Urinary bladder (tissue), 4 donors: ENCODE results near the gene DBNL. TPM values are rescaled to one million over a fixed set of nuclear protein-coding genes. Genes with fewer than 3 reads are reported as not detected.

Source experiments
- DNase-seq: peaks from one replicate; pipeline ENCODE4 v3.0.0-alpha.2; 2015; ENCODE audit errors: extremely low spot score
- H3K27ac ChIP-seq: one replicate; pipeline ENCODE4 v1.5.1; 2013; ENCODE audit warnings: low read depth, mild to moderate bottlenecking, moderate library complexity
- H3K36me3 ChIP-seq: one replicate; pipeline ENCODE4 v1.6.1; 2013; ENCODE audit warnings: mild to moderate bottlenecking, moderate library complexity; ENCODE audit not compliant: insufficient read depth
- H3K4me1 ChIP-seq: one replicate; pipeline ENCODE4 v1.6.1; 2013; ENCODE audit warnings: mild to moderate bottlenecking, moderate library complexity; ENCODE audit not compliant: insufficient read depth
- H3K4me3 ChIP-seq: one replicate; pipeline ENCODE4 v1.5.1; 2013; ENCODE audit warnings: low read depth, low read length
- WGBS: extraction: QIAGEN DNeasy Blood & Tissue Kit; methylation state at CpG from one replicate; pipeline ENCODE4 v1.1.7; 2013; 5-methylcytosine and 5-hydroxymethylcytosine counted together
- polyA plus RNA-seq: library from polyadenylated mRNA; stranded (reverse); fragments of 200-250 nt; gene quantifications from one replicate; pipeline ENCODE4 v1.2.3, GENCODE V29; 2013
- total RNA-seq: library from RNA; depleted of rRNA; stranded (reverse); fragments of >200 nt; gene quantifications from one replicate; pipeline ENCODE4 v1.2.3, GENCODE V29; 2014
- donor health status: healthy with polysubstance abuse.
- donor health status: healthy.

The DBNL gene
- total and polyA plus RNA-seq, 2 donors, result 56.0 to 111 TPM

GRCh38 chr7:44106311-44107065, 62.0 kb downstream of the DBNL start:
- DNase-seq, result no peak
- no peaks in the 10 kb centered on the region for H3K4me1 ChIP-seq
- WGBS, result 91% methylated on average over 10 of the region's 10 CpGs
- no peaks in the 10 kb centered on the region for H3K36me3 ChIP-seq
- H3K27ac ChIP-seq, result no peak overlapping the region
- no peak overlapping the region for H3K4me3 ChIP-seq

DNA sequence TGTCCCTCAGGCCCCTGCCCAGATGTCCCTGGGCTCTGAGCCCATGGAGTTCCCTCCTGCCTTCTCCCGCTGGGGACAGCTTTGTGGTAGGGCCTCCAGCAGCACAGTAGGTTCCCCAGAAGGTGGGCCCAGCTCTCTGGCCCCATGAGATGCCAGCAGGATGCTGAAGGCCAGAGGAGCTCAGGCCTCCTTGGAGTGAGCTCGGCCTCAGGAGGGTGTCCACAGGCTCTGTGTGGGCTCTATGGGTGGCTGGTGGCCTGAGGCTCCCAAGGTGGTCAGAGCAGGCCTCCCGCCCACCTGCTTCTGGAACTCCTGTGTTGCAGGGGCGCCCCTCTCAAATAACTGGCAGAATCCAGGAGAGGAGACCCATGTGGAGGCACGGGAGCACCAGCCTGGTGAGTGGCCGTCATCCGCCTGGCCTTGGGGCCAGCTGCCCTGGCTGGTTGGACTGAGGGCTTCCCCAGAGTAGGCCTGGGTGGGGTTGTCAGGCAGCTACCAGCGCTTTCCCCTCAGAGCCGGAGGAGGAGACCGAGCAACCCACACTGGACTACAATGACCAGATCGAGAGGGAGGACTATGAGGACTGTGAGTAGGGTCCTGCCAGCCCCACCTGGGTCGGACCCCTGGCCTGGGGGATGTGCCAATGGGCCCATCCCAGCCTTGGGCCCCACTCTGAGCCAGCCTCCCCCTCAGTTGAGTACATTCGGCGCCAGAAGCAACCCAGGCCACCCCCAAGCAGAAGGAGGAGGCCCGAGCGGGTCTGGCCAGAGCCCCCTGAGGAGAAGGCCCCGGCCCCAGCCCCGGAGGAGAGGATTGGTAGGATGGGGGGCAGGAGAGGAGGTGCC, 62.8 kb downstream of the DBNL start:
- H3K4me1 ChIP-seq, result no peaks in the 10 kb centered on the region
- 89% methylated on average over 18 of the region's 18 CpGs for WGBS
- no peaks in the 10 kb centered on the region for H3K36me3 ChIP-seq
- H3K4me3 ChIP-seq, result no peak overlapping the region
- no peak for DNase-seq
- H3K27ac ChIP-seq, result no peak overlapping the region

GRCh38 chr7:44107961-44108767, 63.7 kb downstream of the DBNL start:
- Histone ChIP-seq H3K4me3 (no peak overlapping the region), H3K27ac (no peak overlapping the region), H3K36me3 (no peaks in the 10 kb centered on the region), H3K4me1 (no peaks in the 10 kb centered on the region)
- no peak for DNase-seq
- 88% methylated on average over 21 of the region's 21 CpGs for WGBS

DNA sequence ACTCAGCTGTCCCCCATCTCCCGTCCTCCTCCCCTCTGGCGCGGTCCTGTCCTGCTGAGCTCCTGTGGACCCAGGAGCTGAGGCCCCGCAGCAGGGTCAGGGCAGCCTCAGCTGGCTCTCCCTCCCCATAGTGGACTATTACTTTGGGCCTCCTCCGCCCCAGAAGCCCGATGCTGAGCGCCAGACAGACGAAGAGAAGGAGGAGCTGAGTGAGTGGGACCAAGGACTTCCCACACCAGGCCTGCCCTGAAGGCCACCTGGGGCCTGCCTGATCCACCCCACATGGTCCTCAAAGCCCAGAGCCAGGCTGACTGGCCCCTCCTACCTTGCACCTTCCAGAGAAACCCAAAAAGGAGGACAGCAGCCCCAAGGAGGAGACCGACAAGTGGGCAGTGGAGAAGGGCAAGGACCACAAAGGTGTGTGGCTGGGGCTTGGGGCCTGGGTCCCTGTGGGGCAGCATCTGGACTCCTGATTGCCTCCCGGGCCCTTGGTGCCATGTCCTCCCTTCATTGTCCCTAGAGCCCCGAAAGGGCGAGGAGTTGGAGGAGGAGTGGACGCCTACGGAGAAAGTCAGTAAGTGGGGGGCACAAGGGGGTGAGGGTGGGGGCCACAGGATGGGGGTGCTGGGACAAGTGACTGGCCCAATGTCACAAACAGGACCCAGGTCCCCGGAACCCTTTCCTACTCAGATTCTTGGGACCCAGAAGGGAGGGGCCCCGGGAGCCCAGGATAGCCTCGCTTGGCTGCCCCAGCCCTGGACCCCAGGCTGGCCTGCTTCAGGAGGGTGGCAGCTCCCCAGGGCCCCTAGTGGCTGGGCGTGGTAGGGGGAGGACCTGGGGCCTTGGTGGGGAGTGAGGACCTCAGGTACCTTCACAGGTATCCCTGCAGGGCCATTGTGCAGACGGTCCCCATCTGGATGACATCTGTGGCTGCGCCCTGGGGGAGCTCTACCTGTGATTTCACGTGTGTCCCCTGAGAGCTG, 64.6 kb downstream of the DBNL start:
- WGBS, result 86% methylated on average over 21 of the region's 21 CpGs
- H3K36me3 ChIP-seq, result no peaks in the 10 kb centered on the region
- no peak for DNase-seq
- H3K4me3 ChIP-seq, result no peak overlapping the region
- no peak overlapping the region for H3K27ac ChIP-seq
- H3K4me1 ChIP-seq, result no peaks in the 10 kb centered on the region

DNA sequence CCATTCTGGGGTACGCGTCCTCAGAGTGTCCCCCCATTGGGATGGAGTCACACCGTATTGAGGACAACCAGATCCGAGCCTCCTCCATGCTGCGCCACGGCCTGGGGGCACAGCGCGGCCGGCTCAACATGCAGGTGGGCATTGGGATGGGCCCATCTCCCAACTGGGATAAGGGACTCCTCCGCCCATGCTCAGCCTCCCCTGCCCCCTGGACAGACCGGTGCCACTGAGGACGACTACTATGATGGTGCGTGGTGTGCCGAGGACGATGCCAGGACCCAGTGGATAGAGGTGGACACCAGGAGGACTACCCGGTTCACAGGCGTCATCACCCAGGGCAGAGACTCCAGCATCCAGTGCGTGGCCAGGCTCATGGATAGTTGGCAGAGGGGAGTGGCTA, 65.5 kb downstream of the DBNL start:
- DNase-seq, result no peak
- H3K36me3 ChIP-seq, result no peaks in the 10 kb centered on the region
- no peak overlapping the region for H3K27ac ChIP-seq
- WGBS, result 94% methylated on average over 18 of the region's 18 CpGs
- H3K4me3 ChIP-seq, result no peak overlapping the region
- H3K4me1 ChIP-seq, result no peaks in the 10 kb centered on the region

DNA sequence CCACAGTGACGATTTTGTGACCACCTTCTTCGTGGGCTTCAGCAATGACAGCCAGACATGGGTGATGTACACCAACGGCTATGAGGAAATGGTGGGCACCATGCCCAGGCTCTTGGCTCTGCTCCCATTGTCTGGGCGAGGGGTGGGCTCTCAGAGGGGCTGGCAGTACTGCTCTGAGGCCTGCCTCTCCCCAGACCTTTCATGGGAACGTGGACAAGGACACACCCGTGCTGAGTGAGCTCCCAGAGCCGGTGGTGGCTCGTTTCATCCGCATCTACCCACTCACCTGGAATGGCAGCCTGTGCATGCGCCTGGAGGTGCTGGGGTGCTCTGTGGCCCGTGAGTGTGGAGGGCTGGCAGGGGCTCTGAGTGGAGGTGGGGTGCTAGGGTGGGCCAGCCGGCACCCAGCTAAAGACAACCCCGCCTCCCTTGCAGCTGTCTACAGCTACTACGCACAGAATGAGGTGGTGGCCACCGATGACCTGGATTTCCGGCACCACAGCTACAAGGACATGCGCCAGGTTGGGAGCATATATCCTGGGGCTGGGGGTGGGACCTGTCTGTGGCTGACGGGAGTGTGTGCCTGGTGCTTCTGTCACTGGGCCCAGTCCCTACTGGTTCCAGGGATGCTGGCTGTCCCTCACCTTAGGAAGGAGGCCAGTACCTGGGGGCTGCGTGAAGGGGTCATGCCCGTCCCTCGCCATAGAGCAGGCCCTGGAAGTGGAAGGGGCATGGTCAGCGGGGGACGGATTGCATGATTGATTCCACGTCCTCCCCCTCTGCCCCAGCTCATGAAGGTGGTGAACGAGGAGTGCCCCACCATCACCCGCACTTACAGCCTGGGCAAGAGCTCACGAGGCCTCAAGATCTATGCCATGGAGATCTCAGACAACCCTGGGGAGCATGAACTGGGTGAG, 66.5 kb downstream of the DBNL start:
- Histone ChIP-seq H3K4me3 (no peak overlapping the region), H3K27ac (no peak overlapping the region), H3K4me1 (no peaks in the 10 kb centered on the region), H3K36me3 (no peaks in the 10 kb centered on the region)
- 74% methylated on average over 27 of the region's 27 CpGs for WGBS
- DNase-seq, result no peak

Other genes starting within 250 kb of the DBNL start
- 29.9 TPM for gene MRPS24, start 175.2 kb upstream of the DBNL start, total RNA-seq
- 125 TPM for gene MRPS24, start 175.2 kb upstream of the DBNL start, polyA plus RNA-seq
- gene URGCP, start 138.1 kb upstream of the DBNL start, total RNA-seq, result 24.1 TPM
- 26.2 TPM for gene URGCP, start 138.1 kb upstream of the DBNL start, polyA plus RNA-seq
- 12.7 TPM for gene UBE2D4, start 118.3 kb upstream of the DBNL start, total RNA-seq
- 23.5 TPM for gene UBE2D4, start 118.3 kb upstream of the DBNL start, polyA plus RNA-seq
- not detected for gene SPDYE1, start 46.8 kb upstream of the DBNL start, total RNA-seq
- not detected for gene SPDYE1, start 46.8 kb upstream of the DBNL start, polyA plus RNA-seq
- 3.1 TPM for gene PGAM2, start 20.9 kb downstream of the DBNL start, total RNA-seq
- gene PGAM2, start 20.9 kb downstream of the DBNL start, polyA plus RNA-seq, result 0.71 TPM
- 10.2 TPM for gene POLM, start 37.8 kb downstream of the DBNL start, total RNA-seq
- gene POLM, start 37.8 kb downstream of the DBNL start, polyA plus RNA-seq, result 22.2 TPM
- 57.2 TPM for gene AEBP1, start 59.6 kb downstream of the DBNL start, total RNA-seq
- 247 TPM for gene AEBP1, start 59.6 kb downstream of the DBNL start, polyA plus RNA-seq
- 37.5 TPM for gene POLD2, start 78.8 kb downstream of the DBNL start, total RNA-seq
- 73.5 TPM for gene POLD2, start 78.8 kb downstream of the DBNL start, polyA plus RNA-seq
- 2.7 TPM for gene MYL7, start 96.6 kb downstream of the DBNL start, total RNA-seq
- gene MYL7, start 96.6 kb downstream of the DBNL start, polyA plus RNA-seq, result 1.9 TPM
- gene GCK, start 144.7 kb downstream of the DBNL start, total RNA-seq, result 1.4 TPM
- gene GCK, start 144.7 kb downstream of the DBNL start, polyA plus RNA-seq, result 2.1 TPM
- gene YKT6, start 156.3 kb downstream of the DBNL start, total RNA-seq, result 25.3 TPM
- gene YKT6, start 156.3 kb downstream of the DBNL start, polyA plus RNA-seq, result 58.0 TPM